ENCODE measurements around the gene SLC26A1. TPM values are rescaled to one million over a fixed set of nuclear protein-coding genes. Genes with fewer than 3 reads are reported as not detected.

Gene SLC26A1
- total RNA-seq, 1 donor from 2014 or later = 0.22 TPM

- DNase-seq (ENCODE audit: low spot score) = no peak
Observed at GRCh38 chr4:1029529-1029928, 36.3 kb upstream of the SLC26A1 start.

GRCh38 chr4:1028574-1029220 lies 35.5 kb upstream of the SLC26A1 start:
- no peak for DNase-seq (ENCODE audit: low spot score)

GRCh38 chr4:1027915-1028238 lies 34.7 kb upstream of the SLC26A1 start:
- DNase-seq (ENCODE audit: low spot score) = no peak

GRCh38 chr4:1027219-1027914 lies 34.2 kb upstream of the SLC26A1 start:
- no peak for DNase-seq (ENCODE audit: low spot score)

- DNase-seq (ENCODE audit: low spot score) = no peak
Observed at GRCh38 chr4:1026115-1026514, 32.9 kb upstream of the SLC26A1 start.

- DNase-seq (ENCODE audit: low spot score) = no peak
Observed at GRCh38 chr4:1024882-1025545, 31.8 kb upstream of the SLC26A1 start.

GRCh38 chr4:1023895-1024740 lies 30.9 kb upstream of the SLC26A1 start:
- DNase-seq (ENCODE audit: low spot score) = no peak

- no peak for DNase-seq (ENCODE audit: low spot score)
Observed at GRCh38 chr4:1023075-1023640, 30.0 kb upstream of the SLC26A1 start.

- no peak for DNase-seq (ENCODE audit: low spot score)
Observed at GRCh38 chr4:1022739-1023066, 29.5 kb upstream of the SLC26A1 start.

- no peak for DNase-seq (ENCODE audit: low spot score)
Observed at GRCh38 chr4:1022051-1022738, 29.0 kb upstream of the SLC26A1 start.

GRCh38 chr4:1021386-1022050 lies 28.3 kb upstream of the SLC26A1 start:
- DNase-seq (ENCODE audit: low spot score) = no peak

- DNase-seq (ENCODE audit: low spot score) = no peak
Observed at GRCh38 chr4:1019729-1020470, 26.7 kb upstream of the SLC26A1 start.

- no peak for DNase-seq (ENCODE audit: low spot score)
Observed at GRCh38 chr4:1019320-1019719, 26.1 kb upstream of the SLC26A1 start.

GRCh38 chr4:1018147-1019020 lies 25.2 kb upstream of the SLC26A1 start:
- no peak for DNase-seq (ENCODE audit: low spot score)

GRCh38 chr4:1017706-1018105 lies 24.5 kb upstream of the SLC26A1 start:
- no peak for DNase-seq (ENCODE audit: low spot score)

GRCh38 chr4:1017211-1017610 lies 24.0 kb upstream of the SLC26A1 start:
- no peak for DNase-seq (ENCODE audit: low spot score)

GRCh38 chr4:1015746-1016145 lies 22.5 kb upstream of the SLC26A1 start:
- DNase-seq (ENCODE audit: low spot score) = no peak

GRCh38 chr4:1015179-1015578 lies 22.0 kb upstream of the SLC26A1 start:
- no peak for DNase-seq (ENCODE audit: low spot score)

All from mesenteric fat pad (tissue), 1 donor.